ENCODE measurements around the gene GMPPB. TPM values are rescaled to one million over a fixed set of nuclear protein-coding genes. Genes with fewer than 3 reads are reported as not detected.

Gene GMPPB
- total and polyA plus RNA-seq, 4 donors: 10.8 to 81.2 (median 46.1) TPM

GRCh38 chr3:49673715-49674496 lies 49.8 kb downstream of the GMPPB start, which contains the start of gene APEH:
Gene APEH (plus strand): TSS chr3:49674351. CDS start chr3:49674402, 51 bp downstream.
- peak; percentile 96 to 97 (median 96) for DNase-seq
- peaks cover 0 to 15% (median 0%) of the 10 kb centered on the region in 5 donors for H3K4me1 ChIP-seq (ENCODE audit: control insufficient read depth in 5 of 5, insufficient read depth in 5 of 5, low read length in 5 of 5)
- H3K27me3 ChIP-seq (ENCODE audit: control insufficient read depth in 3 of 3, insufficient read depth in 3 of 3, low read length in 2 of 3): no peaks in the 10 kb centered on the region
- H3K9ac ChIP-seq (ENCODE audit: insufficient read depth in 1 of 2, low read length in 2 of 2): peak within 1 kb of the TSS; percentile 8 to 33
- 0 to 1% methylated on average over 69 to 70 of the region's 71 CpGs for WGBS, 2 donors
- peak within 1 kb of the TSS; percentile 93 to 95 for H3K27ac ChIP-seq (ENCODE audit: low read depth in 1 of 2, low read length in 1 of 2)
- peaks cover 0 to 28% (median 13%) of the 10 kb centered on the region in 4 donors for H3K36me3 ChIP-seq (ENCODE audit: control insufficient read depth in 4 of 4, insufficient read depth in 4 of 4, low read length in 4 of 4)
- peak within 1 kb of the TSS; percentile 87 for H3K4me3 ChIP-seq
- ATAC-seq (ENCODE audit: insufficient read depth, low FRiP score): peak; percentile 91
- no peaks in the 10 kb centered on the region for H3K9me3 ChIP-seq (ENCODE audit: control insufficient read depth in 4 of 4, insufficient read depth in 3 of 4, low read length in 3 of 4)
- TF ChIP-seq CTCF (IDR thresholded peaks at IDR 0.05; ENCODE audit: control extremely low read depth, extremely low read depth): no peak

GRCh38 chr3:49673121-49673714 lies 50.5 kb downstream of the GMPPB start:
- Histone ChIP-seq H3K9me3 (ENCODE audit: control insufficient read depth in 4 of 4, insufficient read depth in 3 of 4, low read length in 3 of 4) (no peaks in the 10 kb centered on the region), H3K27me3 (ENCODE audit: control insufficient read depth in 3 of 3, insufficient read depth in 3 of 3, low read length in 2 of 3) (no peaks in the 10 kb centered on the region), H3K4me3 (peak overlapping the region; percentile 87), H3K36me3 (ENCODE audit: control insufficient read depth in 4 of 4, insufficient read depth in 4 of 4, low read length in 4 of 4) (peaks cover 0 to 21% (median 10%) of the 10 kb centered on the region in 4 donors), H3K4me1 (ENCODE audit: control insufficient read depth in 5 of 5, insufficient read depth in 5 of 5, low read length in 5 of 5) (peaks cover 0 to 15% (median 0%) of the 10 kb centered on the region in 5 donors), H3K9ac (ENCODE audit: insufficient read depth in 1 of 2, low read length in 2 of 2) (peak overlapping the region; percentile 8 to 33), H3K27ac (ENCODE audit: low read depth in 1 of 2, low read length in 1 of 2) (peak overlapping the region; percentile 93 to 95)
- TF ChIP-seq CTCF (IDR thresholded peaks at IDR 0.05; ENCODE audit: control extremely low read depth, extremely low read depth): no peak
- peak in 2 of 3 donors; percentile 13 to 19 for DNase-seq
- WGBS, 2 donors: 14 to 37% methylated on average over 16 to 17 of the region's 17 CpGs
- no peak for ATAC-seq (ENCODE audit: insufficient read depth, low FRiP score)

GRCh38 chr3:49671291-49672288 lies 52.2 kb downstream of the GMPPB start:
- Histone ChIP-seq H3K36me3 (ENCODE audit: control insufficient read depth in 4 of 4, insufficient read depth in 4 of 4, low read length in 4 of 4) (peaks cover 0 to 8% (median 2%) of the 10 kb centered on the region in 4 donors), H3K9me3 (ENCODE audit: control insufficient read depth in 4 of 4, insufficient read depth in 3 of 4, low read length in 3 of 4) (no peaks in the 10 kb centered on the region), H3K27me3 (ENCODE audit: control insufficient read depth in 3 of 3, insufficient read depth in 3 of 3, low read length in 2 of 3) (no peaks in the 10 kb centered on the region), H3K4me1 (ENCODE audit: control insufficient read depth in 5 of 5, insufficient read depth in 5 of 5, low read length in 5 of 5) (peaks cover 0 to 15% (median 0%) of the 10 kb centered on the region in 5 donors), H3K27ac (ENCODE audit: low read depth in 1 of 2, low read length in 1 of 2) (no peak overlapping the region), H3K9ac (ENCODE audit: insufficient read depth in 1 of 2, low read length in 2 of 2) (no peak overlapping the region), H3K4me3 (no peak overlapping the region)
- ATAC-seq (ENCODE audit: insufficient read depth, low FRiP score) (no peak), DNase-seq (peak; percentile 66 to 77 (median 71))
- peak; percentile 59 for TF ChIP-seq CTCF (IDR thresholded peaks at IDR 0.05; ENCODE audit: control extremely low read depth, extremely low read depth)
- WGBS, 2 donors: 42 to 48% methylated on average over 11 of the region's 11 CpGs
